ENCODE measurements around the gene AGO3.

AGO3 gene

DNA sequence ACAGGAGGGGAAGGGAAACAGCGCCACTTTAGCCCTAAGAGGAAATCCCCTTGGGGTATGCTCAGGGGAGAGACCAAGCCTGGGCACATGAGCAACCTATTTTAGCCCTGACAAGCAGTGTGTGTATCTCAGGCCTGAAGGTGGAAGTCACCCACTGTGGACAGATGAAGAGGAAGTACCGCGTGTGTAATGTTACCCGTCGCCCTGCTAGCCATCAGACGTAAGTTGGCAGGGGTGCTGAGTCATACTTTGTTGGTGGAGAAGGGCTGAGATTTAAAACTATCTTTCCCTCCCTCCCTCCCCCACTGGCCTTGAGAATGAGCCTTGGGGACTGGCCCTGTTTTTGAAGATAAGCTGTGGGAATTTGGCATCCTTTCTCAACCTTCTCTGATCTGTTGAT is 36.7 kb upstream of the AGO3 start:
- in situ Hi-C loops (cut with MboI; ENCODE audit: low pct_unique_long_range_greater_than_20kb, low sequenced_read_pairs, unreplicated experiment), result no loop called here
- DNase-seq (ENCODE audit: low spot score), result peak; percentile 67
- TF ChIP-seq CTCF (IDR thresholded peaks at IDR 0.05; ENCODE audit: extremely low read depth, insufficient read depth, missing control alignments), result no peak

GRCh38 chr1:35894656-35895055 is 36.2 kb upstream of the AGO3 start:
- no peak for TF ChIP-seq CTCF (IDR thresholded peaks at IDR 0.05; ENCODE audit: extremely low read depth, insufficient read depth, missing control alignments)
- in situ Hi-C loops (cut with MboI; ENCODE audit: low pct_unique_long_range_greater_than_20kb, low sequenced_read_pairs, unreplicated experiment), result no loop called here
- DNase-seq (ENCODE audit: low spot score), result no peak

- in situ Hi-C loops (cut with MboI; ENCODE audit: low pct_unique_long_range_greater_than_20kb, low sequenced_read_pairs, unreplicated experiment), result no loop called here
- no peak for DNase-seq (ENCODE audit: low spot score)
- TF ChIP-seq CTCF (IDR thresholded peaks at IDR 0.05; ENCODE audit: extremely low read depth, insufficient read depth, missing control alignments), result peak; percentile 24
These were observed 31.0 kb upstream of the AGO3 start for GRCh38 chr1:35899941-35900340.

DNA sequence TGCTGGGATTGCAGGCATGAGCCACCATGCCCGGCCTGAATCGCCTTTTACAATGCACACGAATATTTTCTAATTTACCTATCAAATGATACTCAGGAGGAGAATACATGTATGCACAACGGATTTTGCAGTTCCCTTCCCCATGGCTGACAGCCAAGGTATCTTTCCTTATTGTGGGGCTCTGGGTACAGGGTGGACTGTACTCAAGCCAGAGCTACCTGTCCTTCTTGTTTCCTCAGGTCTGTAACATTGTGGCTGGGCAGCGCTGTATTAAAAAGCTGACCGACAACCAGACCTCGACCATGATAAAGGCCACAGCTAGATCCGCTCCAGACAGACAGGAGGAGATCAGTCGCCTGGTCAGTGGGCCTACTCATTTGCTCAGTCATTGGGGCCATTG is 29.7 kb upstream of the AGO3 start:
- DNase-seq (ENCODE audit: low spot score), result no peak
- in situ Hi-C loops (cut with MboI; ENCODE audit: low pct_unique_long_range_greater_than_20kb, low sequenced_read_pairs, unreplicated experiment), result no loop called here
- TF ChIP-seq CTCF (IDR thresholded peaks at IDR 0.05; ENCODE audit: extremely low read depth, insufficient read depth, missing control alignments), result no peak

DNA sequence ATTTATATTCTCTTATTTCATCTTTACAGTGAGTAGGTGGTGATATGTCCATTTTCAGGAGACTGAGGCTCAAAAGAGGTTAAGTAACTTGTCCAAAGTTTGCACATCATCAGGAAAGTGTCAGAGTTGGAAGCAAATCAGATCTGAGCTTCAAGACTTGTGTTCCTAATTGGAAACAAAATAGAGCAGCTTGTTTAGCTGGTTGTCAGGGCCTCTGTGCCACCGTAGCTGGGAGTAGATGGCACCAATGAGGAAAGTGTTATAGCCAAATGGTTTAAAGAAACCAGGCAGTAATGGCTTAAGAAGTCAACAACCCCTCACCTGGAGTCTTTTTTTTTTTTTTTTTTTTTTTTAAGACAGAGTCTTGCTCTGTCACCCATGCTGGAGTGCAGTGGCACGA is 28.2 kb upstream of the AGO3 start:
- in situ Hi-C loops (cut with MboI; ENCODE audit: low pct_unique_long_range_greater_than_20kb, low sequenced_read_pairs, unreplicated experiment), result no loop called here
- no peak for TF ChIP-seq CTCF (IDR thresholded peaks at IDR 0.05; ENCODE audit: extremely low read depth, insufficient read depth, missing control alignments)
- no peak for DNase-seq (ENCODE audit: low spot score)

DNA sequence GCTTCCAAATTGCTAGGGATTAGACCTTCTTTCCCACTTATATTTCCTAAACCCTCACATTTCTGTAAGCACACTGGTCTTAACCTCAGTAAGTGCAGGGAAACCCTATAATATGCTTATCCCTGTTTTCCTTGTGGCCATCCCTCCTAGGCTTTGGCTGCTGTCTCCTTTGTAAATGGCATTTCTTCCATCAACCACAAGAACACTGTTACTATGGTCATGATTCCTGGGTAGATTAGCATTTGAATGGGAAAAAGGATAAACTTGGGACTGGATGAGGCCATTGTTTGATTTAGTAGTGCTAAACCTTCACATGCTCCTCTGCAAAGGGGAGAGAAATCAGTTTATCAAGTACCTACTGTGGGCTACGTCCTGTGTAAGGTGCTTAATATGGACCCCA is 16.2 kb upstream of the AGO3 start:
- TF ChIP-seq CTCF (IDR thresholded peaks at IDR 0.05; ENCODE audit: extremely low read depth, insufficient read depth, missing control alignments), result no peak
- in situ Hi-C loops (cut with MboI; ENCODE audit: low pct_unique_long_range_greater_than_20kb, low sequenced_read_pairs, unreplicated experiment), result no loop called here
- no peak for DNase-seq (ENCODE audit: low spot score)

DNA sequence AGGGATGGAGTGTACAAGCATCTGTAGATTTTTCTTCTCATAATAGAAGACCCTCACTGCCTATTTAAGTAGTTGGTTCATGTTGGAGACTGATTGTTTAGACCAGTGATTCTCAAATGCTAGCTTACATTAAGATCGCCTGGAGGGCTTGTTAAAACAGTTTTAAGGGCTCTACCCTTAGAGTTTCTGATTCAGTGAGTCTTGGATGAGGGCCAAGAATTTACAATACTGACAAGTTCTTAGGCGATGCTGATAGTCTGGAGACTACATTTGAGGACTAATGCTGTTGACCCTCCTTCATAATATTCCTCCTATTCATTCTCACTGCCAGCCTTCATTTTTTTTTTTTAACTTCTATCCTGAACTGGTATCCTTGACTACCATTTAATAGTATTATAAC is 15.2 kb upstream of the AGO3 start:
- DNase-seq (ENCODE audit: low spot score), result no peak
- in situ Hi-C loops (cut with MboI; ENCODE audit: low pct_unique_long_range_greater_than_20kb, low sequenced_read_pairs, unreplicated experiment), result no loop called here
- no peak for TF ChIP-seq CTCF (IDR thresholded peaks at IDR 0.05; ENCODE audit: extremely low read depth, insufficient read depth, missing control alignments)
